Stimulated activated memory B cell treated with anti-CD40 and anti-IgM and Interleukin-4, amounts not matched to agents 10 μg/mL and 1 μg/mL and 100 μg/mL, for 72 hours (primary cell): ENCODE measurements around the gene UQCRQ.
A peak's percentile ranks its signal among the peaks of the same experiment; 100 is the strongest.

Experiments
- ATAC-seq: fragments of 150-1000 bp; cut with Tn5 transposase; 2 replicates; pipeline ENCODE4 v1.10.0; 2021
- H3K27ac Mint-ChIP-seq: one replicate; pipeline ENCODE4 v1.8.0; 2022; ENCODE audit warnings: mild to moderate bottlenecking, mixed read lengths
- H3K27me3 Mint-ChIP-seq: one replicate; pipeline ENCODE4 v1.8.0; 2022; ENCODE audit warnings: mixed read lengths
- H3K36me3 Mint-ChIP-seq: one replicate; pipeline ENCODE4 v1.8.0; 2022; ENCODE audit warnings: mixed read lengths
- H3K4me1 Mint-ChIP-seq: one replicate; pipeline ENCODE4 v1.8.0; 2022; ENCODE audit warnings: mixed read lengths
- H3K4me3 Mint-ChIP-seq: one replicate; pipeline ENCODE4 v1.8.0; 2022; ENCODE audit warnings: mild to moderate bottlenecking, moderate library complexity, mixed read lengths
- H3K9me3 Mint-ChIP-seq: one replicate; pipeline ENCODE4 v1.8.0; 2022; ENCODE audit warnings: mixed read lengths

The UQCRQ gene

DNA sequence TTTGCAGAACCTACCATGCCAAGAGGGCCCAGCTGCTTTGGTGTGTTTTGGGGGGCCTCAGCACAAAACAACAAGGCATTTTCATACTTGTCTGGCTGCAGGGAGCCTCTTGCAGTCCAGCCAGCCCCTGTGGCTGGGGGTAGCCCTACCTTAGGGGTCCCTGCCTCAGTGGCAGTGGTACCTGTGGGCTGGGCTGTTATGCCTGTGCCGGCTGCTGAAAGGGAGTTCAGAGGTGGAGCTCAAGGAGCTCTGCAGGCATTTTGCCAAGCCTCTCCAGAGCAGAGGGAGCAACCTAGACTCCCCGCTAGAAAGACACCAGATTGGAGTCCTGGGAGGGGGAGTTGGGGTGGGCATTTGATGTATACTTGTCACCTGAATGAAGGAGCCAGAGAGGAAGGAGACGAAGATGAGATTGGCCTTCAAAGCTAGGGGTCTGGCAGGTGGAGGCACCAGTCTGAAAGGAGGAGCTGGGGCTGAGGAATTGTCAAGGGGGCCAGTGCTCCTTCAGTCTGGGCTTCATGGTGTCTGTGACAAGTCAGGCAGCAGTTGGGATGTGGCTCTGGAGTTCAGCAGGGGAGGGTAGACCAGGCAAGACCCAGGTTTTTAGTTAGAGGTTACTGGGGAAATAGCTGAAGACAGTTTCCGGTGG, 37.5 kb upstream of the UQCRQ start:
- peak overlapping the region; percentile 35 for H3K27ac Mint-ChIP-seq
- ATAC-seq = no peak
- H3K9me3 Mint-ChIP-seq = no peaks in the 10 kb centered on the region
- H3K27me3 Mint-ChIP-seq = peaks cover 65% of the 10 kb centered on the region
- H3K4me3 Mint-ChIP-seq = peak overlapping the region; percentile 90
- no peaks in the 10 kb centered on the region for H3K36me3 Mint-ChIP-seq
- peaks cover 20% of the 10 kb centered on the region for H3K4me1 Mint-ChIP-seq

DNA sequence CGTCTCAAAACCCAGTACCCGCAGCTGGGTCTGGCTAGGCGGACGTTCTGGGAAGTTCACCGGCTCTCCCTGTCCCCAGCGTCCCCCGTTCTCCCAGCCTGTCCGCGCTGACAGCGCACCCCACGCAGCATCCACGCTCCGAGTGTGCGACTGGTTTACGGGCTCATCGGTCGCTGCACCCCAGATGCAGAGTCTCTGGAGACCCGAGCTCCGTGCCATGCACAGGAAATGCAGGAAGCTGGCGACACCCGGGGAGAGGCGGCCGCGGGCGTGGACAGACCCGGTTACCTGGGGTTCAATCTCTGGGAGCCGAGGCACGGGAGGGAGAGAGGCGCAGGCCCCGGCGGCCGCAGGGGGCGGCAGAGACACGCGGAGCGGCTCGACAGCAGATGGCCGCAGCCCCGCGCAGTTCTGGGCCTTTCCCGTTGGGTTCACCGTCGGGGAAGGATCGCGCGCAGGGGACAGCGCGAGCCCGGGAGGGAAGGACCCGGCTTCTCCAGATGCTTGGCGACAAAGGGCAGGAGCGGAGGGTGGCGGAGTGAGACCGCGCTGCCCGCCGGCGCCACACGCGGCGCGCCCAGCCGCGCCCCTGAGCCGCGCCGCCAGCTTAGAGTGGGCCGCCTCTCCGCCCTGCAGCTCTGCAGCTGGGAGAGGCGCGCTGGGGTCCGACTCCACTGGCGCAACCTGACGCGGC, 36.6 kb upstream of the UQCRQ start:
- Mint-ChIP-seq H3K4me1 (peaks cover 20% of the 10 kb centered on the region), H3K27me3 (peaks cover 56% of the 10 kb centered on the region), H3K27ac (peak overlapping the region; percentile 72), H3K9me3 (no peaks in the 10 kb centered on the region), H3K4me3 (peak overlapping the region; percentile 90), H3K36me3 (no peaks in the 10 kb centered on the region)
- peak; percentile 87 for ATAC-seq

DNA sequence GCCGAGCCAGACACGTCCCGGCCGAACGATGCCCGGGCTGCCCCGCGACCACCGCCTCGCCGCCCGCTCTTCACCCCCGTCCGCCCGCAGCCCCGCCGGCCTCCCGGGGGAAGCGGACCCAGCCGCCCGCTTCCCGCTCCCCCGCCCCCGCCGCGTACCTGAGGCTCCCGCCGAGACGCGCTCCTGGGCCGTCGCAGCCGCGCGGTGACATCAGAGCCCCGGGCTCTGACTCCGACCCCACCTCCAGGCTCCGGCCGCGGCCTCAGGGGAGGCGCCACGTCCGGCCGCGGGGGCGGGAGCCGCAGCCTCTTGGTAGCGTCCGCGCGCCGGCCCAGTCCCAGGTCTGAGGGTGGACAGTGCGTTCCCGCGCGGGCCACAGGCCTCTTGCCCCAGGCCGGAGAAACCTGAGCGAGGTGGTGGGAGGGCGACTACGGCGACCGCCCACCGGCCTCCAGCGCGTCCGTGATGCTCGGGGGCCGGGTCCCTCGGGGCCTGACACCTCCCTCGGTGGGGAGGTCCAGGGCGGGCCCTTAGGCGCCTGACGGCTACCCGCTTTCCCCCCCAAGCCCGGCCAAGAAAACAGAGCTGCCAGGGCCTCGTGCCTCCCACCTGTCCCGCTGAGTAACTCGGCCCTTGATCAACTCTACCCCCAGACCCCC, 35.9 kb upstream of the UQCRQ start, which contains the start of gene SHROOM1:
Gene SHROOM1, minus strand, starts transcription at position 212 of the 659 bp plus-strand sequence. CDS start 4,507 bp downstream, outside the sequence.
- peak within 1 kb of the TSS; percentile 74 for H3K27ac Mint-ChIP-seq

DNA sequence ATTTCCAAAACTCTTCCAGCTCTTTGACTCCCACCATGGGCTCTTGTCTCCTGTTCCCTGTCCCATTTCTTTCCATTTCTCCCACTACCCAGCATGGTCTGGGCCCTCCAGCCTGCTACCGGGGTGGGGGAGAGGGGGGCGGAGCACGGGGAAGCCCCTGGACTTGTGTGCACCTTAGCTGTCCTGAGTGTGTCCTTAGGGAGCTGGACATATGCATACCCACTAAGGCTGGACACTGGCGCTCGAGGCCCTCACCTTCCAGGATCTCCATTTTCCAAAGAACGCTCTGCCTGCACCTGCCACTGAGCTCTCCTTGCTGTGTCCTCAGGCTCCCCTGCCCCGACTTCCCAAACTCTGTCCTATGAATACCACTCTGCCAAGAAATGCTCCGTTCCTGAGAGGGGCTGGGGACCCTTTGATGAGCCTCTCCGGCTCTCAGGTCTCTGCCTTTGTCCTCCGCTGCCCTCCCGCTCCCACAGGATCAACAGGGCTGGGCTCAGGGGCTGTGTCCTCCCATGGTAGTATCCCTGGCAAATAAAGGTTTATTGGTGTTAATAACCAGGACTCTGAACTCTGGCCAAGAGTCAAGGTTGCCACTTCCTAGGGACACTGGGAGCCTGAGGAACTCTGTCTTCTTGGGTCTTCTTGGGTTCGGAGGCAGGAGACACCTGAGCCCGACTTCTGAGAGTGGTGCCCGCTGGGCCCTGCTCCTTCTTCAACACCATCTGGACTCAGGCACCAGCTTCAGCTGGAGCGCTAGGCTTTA, 35.2 kb upstream of the UQCRQ start:
- Mint-ChIP-seq H3K4me1 (peaks cover 20% of the 10 kb centered on the region), H3K36me3 (no peaks in the 10 kb centered on the region), H3K9me3 (no peaks in the 10 kb centered on the region), H3K27ac (peak overlapping the region; percentile 74), H3K27me3 (peaks cover 45% of the 10 kb centered on the region), H3K4me3 (peak overlapping the region; percentile 90)
- no peak for ATAC-seq

More for the DNA sequence above, 35.9 kb upstream of the UQCRQ start, which contains the start of gene SHROOM1:
- Mint-ChIP-seq H3K27me3 (peaks cover 51% of the 10 kb centered on the region), H3K9me3 (no peaks in the 10 kb centered on the region), H3K4me3 (peak within 1 kb of the TSS; percentile 90), H3K4me1 (peaks cover 20% of the 10 kb centered on the region), H3K36me3 (no peaks in the 10 kb centered on the region)
- peak; percentile 77 for ATAC-seq

DNA sequence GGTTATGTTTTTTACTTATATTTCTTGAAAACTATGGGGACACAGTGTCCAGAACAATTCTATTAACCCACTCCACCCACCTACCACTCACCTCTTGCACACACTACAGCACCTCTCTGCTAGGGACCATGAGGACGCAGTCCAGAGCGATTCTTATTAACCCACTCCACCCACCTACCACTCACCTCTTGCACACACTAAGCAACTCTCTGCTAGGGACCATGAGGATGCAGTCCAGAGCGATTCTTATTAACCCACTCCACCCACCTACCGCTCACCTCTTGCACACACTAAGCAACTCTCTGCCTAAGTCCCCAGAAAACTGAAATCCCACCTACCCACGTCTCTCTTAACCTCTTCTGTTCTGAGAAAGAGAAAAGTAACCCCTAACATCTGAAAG, 33.8 kb upstream of the UQCRQ start:
- H3K9me3 Mint-ChIP-seq = no peaks in the 10 kb centered on the region
- H3K4me1 Mint-ChIP-seq = peaks cover 20% of the 10 kb centered on the region
- ATAC-seq = no peak
- H3K27ac Mint-ChIP-seq = no peak overlapping the region
- H3K4me3 Mint-ChIP-seq = no peak overlapping the region
- H3K27me3 Mint-ChIP-seq = peaks cover 32% of the 10 kb centered on the region
- H3K36me3 Mint-ChIP-seq = no peaks in the 10 kb centered on the region

DNA sequence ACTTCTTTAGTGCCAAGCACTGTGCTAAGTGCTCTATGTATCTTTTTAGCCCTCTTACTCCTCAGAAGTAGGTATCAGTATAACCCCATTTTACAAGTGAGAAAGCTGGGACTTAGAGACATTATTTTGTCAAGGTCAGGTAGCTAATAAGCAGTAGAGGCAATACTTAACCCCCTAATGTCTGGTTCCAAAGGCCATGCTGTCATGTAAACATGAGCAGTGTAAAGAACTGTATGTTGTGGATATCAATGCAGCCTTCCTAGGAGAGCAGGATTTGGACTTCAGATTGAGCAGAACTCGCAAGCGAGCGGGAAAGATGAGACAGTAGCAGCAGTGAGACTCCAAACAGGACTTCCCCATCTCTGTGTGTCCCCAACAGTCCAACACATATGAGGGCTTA, 32.4 kb upstream of the UQCRQ start:
- no peaks in the 10 kb centered on the region for H3K36me3 Mint-ChIP-seq
- ATAC-seq = no peak
- H3K4me1 Mint-ChIP-seq = peaks cover 18% of the 10 kb centered on the region
- no peaks in the 10 kb centered on the region for H3K9me3 Mint-ChIP-seq
- H3K27me3 Mint-ChIP-seq = peaks cover 20% of the 10 kb centered on the region
- no peak overlapping the region for H3K27ac Mint-ChIP-seq
- no peak overlapping the region for H3K4me3 Mint-ChIP-seq

DNA sequence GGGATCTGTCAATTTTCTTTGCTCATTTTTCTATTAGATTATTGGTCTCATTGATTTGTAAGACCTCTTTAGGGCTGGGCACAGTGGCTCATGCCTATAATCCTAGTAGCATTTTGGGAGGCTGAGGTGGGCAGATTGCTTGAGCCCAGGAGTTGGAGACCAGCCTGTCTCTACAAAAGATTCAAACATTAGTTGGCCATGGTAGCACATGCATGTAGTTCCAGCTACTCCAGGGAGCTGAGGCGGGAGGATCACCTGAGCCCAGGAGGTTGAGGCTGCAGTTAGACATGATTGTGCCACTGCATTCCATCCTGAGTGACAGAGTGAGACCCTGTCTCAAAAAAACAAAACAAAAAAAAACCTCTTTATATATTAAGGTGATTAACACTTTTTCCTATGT, 29.6 kb upstream of the UQCRQ start:
- no peaks in the 10 kb centered on the region for H3K9me3 Mint-ChIP-seq
- no peaks in the 10 kb centered on the region for H3K4me1 Mint-ChIP-seq

DNA sequence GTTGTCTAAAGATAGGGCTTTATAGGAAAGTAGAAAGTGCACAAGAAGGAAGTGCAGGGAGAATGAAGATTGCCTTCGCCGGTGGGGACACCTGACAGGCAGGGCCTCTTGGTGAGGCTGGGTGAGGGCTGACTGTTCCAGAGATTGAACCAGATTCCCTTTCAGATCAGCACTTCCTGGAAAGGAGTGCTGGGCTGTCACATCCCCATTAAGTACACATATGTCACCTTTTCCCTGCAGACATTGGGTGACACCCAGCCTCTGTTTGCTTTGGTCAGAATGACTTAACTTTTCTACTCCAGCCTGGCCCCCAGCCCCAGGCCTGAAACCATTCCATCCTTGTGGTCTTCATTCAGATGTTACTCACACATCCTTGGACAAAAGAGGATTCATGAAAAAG, 28.6 kb upstream of the UQCRQ start:
- no peak for ATAC-seq
- Mint-ChIP-seq H3K9me3 (no peaks in the 10 kb centered on the region), H3K36me3 (no peaks in the 10 kb centered on the region), H3K27me3 (no peaks in the 10 kb centered on the region), H3K4me1 (no peaks in the 10 kb centered on the region), H3K27ac (no peak overlapping the region), H3K4me3 (no peak overlapping the region)

More for the DNA sequence above, 29.6 kb upstream of the UQCRQ start:
- ATAC-seq = no peak
- Mint-ChIP-seq H3K4me3 (no peak overlapping the region), H3K27me3 (no peaks in the 10 kb centered on the region), H3K36me3 (no peaks in the 10 kb centered on the region), H3K27ac (no peak overlapping the region)

DNA sequence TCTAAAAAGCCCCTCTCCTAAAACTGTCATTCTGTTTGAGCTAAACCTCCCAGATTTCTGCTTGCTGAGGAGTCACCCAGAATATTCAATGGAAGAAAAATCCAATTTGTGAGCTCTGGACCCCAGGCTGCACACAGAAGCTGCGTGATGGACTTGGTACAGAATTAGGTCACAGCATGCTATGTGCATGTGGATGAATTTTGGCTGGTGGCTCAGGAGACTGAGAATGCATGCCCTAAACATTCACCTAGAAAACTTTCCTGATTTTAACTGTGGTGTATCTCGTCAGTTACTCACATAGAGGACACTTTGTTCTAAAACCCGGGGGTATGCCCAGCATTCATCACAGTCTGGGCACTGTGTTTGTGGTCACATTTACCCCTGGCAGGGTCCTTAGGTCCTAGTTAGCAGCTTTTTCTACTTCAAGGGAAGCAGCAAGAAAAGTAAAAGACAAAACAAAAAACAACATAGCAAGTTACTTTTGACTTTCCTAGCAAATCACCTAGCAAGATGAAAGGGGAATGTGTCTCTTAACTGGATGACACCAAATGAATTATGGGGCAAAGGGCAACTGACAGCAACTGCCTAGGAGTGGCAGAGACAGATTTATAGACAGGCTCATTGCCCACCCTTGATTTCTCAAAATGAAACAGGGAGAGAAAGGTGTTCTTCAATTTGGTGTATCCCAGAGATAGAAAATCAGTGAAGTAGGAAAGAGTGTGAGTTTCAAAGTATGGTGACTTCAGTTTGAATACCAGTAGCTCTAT, 27.7 kb upstream of the UQCRQ start:
- Mint-ChIP-seq H3K9me3 (no peaks in the 10 kb centered on the region), H3K4me3 (no peak overlapping the region), H3K36me3 (no peaks in the 10 kb centered on the region), H3K27me3 (no peaks in the 10 kb centered on the region), H3K27ac (no peak overlapping the region), H3K4me1 (no peaks in the 10 kb centered on the region)
- no peak for ATAC-seq

DNA sequence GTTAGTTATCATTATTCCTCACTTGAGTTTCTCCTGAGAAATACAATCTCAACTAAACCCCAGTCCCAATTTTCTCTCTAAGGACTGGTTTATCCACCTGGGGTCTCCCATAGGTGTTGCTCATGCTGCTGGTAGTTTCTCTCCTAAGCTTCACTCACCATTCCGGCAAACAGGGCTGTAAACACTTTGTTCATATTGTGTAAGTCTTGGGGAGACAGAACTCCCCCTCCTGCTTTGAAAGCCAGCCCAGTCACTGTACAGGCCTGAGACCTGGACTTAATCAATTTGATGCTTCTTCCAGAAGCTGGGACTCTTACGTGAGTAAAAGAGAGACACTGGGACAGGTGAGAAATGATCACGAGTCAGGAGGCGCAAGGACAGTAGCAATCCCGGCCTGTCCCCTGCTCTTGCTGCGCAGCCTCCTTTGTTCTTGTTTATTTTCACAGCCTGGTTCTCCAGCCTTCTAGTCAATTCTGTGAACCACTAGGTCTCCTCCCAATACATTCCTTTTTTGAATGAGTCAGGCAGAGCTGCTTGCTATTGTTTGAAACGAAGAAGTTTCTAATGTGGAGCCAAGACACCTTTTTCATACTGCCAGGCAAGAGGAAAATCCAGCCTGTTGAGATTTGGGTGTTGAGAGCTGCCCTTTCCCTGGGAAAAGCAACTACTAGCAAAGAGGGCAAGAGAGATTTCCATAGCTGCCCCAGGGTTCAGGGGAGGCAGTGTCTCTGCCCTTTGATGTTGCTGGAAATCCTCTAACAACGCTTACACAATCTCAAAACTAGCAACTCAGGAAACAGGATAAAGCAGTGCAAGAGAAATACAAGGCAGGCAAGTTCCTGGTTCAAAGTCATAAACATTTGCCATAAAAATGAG, 26.8 kb upstream of the UQCRQ start:
- Mint-ChIP-seq H3K27ac (no peak overlapping the region), H3K36me3 (no peaks in the 10 kb centered on the region)

DNA sequence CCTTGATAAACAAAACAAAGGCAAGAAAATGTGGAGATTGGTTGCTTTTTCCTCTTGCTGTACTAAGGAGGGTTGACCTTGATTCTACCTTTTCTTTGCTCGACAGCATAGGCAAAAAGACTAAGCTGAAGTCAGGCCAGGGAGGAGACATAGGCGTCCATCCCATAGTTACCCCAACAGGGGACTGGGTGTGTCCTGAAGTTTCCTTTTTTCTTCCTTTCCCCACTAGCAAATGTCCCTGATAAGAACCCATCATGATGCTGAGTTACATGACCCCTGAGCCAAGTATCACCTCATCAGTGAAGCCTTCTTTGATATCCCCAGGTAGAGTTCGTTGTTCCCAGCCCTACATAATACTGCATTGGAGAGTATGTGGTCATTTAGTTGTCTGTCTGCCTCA, 26.1 kb upstream of the UQCRQ start:
- Mint-ChIP-seq H3K4me1 (no peaks in the 10 kb centered on the region), H3K4me3 (no peak overlapping the region), H3K9me3 (no peaks in the 10 kb centered on the region), H3K27me3 (no peaks in the 10 kb centered on the region), H3K27ac (no peak overlapping the region), H3K36me3 (no peaks in the 10 kb centered on the region)
- no peak for ATAC-seq

More for the DNA sequence above, 26.8 kb upstream of the UQCRQ start:
- Mint-ChIP-seq H3K27me3 (no peaks in the 10 kb centered on the region), H3K4me3 (no peak overlapping the region), H3K4me1 (no peaks in the 10 kb centered on the region), H3K9me3 (no peaks in the 10 kb centered on the region)
- ATAC-seq = no peak

DNA sequence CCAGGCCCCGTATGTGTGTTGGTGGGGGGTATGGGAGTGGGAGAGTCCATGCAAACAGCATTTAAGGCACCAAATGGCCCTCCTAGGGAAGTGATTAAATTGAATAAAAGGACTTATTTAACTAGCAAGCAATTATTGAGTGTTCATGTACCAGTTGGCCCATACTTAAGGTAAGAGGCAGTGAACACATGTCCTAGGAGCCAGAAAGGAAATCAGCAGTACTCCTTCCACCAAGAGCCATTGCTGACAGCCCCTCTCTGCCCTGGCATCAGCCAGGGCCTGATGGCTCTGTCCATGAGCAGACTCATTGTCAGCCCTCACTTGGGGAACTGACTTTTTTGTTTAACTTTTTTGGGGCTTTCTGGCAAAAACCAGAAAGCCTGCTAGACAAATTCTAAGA, 25.5 kb upstream of the UQCRQ start:
- Mint-ChIP-seq H3K4me3 (no peak overlapping the region), H3K36me3 (no peaks in the 10 kb centered on the region), H3K27ac (no peak overlapping the region), H3K27me3 (no peaks in the 10 kb centered on the region), H3K9me3 (no peaks in the 10 kb centered on the region), H3K4me1 (no peaks in the 10 kb centered on the region)
- no peak for ATAC-seq

DNA sequence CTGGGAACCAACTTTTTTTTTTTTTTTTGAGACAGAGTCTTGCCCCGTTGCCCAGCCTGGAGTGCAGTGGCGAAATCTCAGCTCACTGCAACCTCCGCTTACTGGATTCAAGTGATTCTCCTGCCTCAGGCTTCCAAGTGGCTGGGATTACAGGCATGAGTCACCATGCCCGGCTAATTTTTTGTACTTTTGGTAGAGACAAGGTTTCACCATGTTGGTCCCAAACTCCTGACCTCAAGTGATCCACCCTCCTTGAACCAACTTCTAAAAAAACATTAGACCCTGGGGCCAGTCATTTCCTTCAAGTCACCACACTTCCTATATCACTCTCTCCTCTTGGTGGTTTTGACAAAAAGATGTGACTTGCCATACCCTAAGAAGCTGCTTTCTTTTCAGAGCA, 25.1 kb upstream of the UQCRQ start:
- H3K4me3 Mint-ChIP-seq = no peak overlapping the region
- no peaks in the 10 kb centered on the region for H3K9me3 Mint-ChIP-seq
- no peak for ATAC-seq
- no peaks in the 10 kb centered on the region for H3K4me1 Mint-ChIP-seq
- H3K27ac Mint-ChIP-seq = no peak overlapping the region
- H3K36me3 Mint-ChIP-seq = no peaks in the 10 kb centered on the region
- no peaks in the 10 kb centered on the region for H3K27me3 Mint-ChIP-seq

DNA sequence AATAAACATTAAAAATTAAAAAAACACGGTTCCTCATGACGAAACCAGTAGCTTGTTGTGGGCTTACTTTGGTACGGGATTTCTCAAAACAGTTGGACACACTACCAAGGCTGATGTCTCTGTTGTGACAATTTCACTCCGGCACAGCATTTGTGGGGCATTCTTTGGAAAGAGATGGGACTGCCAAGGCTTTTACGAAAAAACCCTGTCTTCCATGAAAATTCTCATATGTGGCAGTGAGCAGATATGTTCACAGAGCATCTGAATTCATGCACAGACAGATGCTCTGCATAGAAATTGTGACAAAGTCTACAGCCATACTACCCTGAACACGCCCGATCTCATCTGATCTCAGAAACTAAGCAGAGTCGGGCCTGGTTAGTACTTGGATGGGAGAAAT, 18.2 kb upstream of the UQCRQ start:
- ATAC-seq = no peak
- H3K27me3 Mint-ChIP-seq = no peaks in the 10 kb centered on the region
- H3K4me3 Mint-ChIP-seq = no peak overlapping the region
- H3K9me3 Mint-ChIP-seq = no peaks in the 10 kb centered on the region
- no peaks in the 10 kb centered on the region for H3K4me1 Mint-ChIP-seq
- no peaks in the 10 kb centered on the region for H3K36me3 Mint-ChIP-seq
- H3K27ac Mint-ChIP-seq = no peak overlapping the region
